ENCODE measurements around the gene P2RX6. TPM values are rescaled to one million over a fixed set of nuclear protein-coding genes. Genes with fewer than 3 reads are reported as not detected.
A peak's percentile ranks its signal among the peaks of the same experiment; 100 is the strongest.

Gene P2RX6
- total and polyA plus RNA-seq, 9 of the 15 experiments (the other 6 are each of a cell fraction or from before 2014, with no cell fraction given) = 0.01 to 3.9 (median 1.5) TPM; not detected in 1

DNA sequence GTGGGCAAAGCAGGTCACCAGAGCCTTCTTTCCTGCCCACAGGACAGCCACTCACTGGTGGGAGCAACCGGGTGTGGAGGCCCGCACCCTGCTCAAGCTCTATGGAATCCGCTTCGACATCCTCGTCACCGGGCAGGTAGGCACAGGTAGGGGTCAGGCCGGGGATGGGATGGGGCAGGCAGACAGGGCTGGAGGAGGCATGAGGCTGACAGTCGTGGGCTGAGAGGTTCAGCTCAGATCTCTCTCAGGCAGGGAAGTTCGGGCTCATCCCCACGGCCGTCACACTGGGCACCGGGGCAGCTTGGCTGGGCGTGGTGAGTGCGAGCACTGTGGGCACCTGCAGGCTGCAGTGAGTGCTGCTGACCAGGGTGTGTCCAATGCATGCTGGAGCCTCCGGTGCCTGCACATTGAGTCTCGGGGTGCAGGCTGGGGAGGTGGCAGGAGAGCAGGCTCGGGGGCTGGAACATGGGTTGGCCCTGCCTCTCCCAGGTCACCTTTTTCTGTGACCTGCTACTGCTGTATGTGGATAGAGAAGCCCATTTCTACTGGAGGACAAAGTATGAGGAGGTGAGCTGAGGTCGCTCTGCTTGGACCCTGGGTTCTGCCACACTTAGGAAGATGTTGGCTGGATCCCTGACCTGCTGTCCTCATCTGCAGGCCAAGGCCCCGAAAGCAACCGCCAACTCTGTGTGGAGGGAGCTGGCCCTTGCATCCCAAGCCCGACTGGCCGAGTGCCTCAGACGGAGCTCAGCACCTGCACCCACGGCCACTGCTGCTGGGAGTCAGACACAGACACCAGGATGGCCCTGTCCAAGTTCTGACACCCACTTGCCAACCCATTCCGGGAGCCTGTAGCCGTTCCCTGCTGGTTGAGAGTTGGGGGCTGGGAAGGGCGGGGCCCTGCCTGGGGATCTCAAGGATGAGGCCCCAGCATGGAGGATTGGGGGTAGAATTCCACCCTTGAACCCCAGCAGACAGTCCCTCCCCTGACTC lies 11.1 kb downstream of the P2RX6 start (continued):
- TF ChIP-seq, protein P1, sequence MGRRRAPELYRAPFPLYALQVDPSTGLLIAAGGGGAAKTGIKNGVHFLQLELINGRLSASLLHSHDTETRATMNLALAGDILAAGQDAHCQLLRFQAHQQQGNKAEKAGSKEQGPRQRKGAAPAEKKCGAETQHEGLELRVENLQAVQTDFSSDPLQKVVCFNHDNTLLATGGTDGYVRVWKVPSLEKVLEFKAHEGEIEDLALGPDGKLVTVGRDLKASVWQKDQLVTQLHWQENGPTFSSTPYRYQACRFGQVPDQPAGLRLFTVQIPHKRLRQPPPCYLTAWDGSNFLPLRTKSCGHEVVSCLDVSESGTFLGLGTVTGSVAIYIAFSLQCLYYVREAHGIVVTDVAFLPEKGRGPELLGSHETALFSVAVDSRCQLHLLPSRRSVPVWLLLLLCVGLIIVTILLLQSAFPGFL (CRISPR knock-in tag; IDR thresholded peaks at IDR 0.05) = no peak
- TF ChIP-seq ZZZ3 (IDR thresholded peaks at IDR 0.05) (no peak), KLF10 (CRISPR knock-in tag; IDR thresholded peaks at IDR 0.05) (no peak), CXXC5 (CRISPR knock-in tag; IDR thresholded peaks at IDR 0.05) (no peak; the same call in 1 of the 2 replicates), MED1 (CRISPR knock-in tag; IDR thresholded peaks at IDR 0.05; ENCODE audit: borderline replicate concordance) (peak; percentile 43; the same call in 1 of the 2 replicates), SETDB1 (IDR thresholded peaks at IDR 0.05; ENCODE audit: low read length) (no peak), ZNF165 (CRISPR knock-in tag; IDR thresholded peaks at IDR 0.05; ENCODE audit: borderline replicate concordance) (peak; percentile 78; the same call in 1 of the 2 replicates), BCOR (IDR thresholded peaks at IDR 0.05) (no peak), ZNF184 (CRISPR knock-in tag; IDR thresholded peaks at IDR 0.05) (0 out of 2 replicates have a peak, but pooled peaks have one; percentile 53), SUPT5H (IDR thresholded peaks at IDR 0.05) (no peak), ZNF175 (CRISPR knock-in tag; IDR thresholded peaks at IDR 0.05; ENCODE audit: low read depth) (no peak), ZNF407 (IDR thresholded peaks at IDR 0.05; ENCODE audit: low read depth) (no peak)
- TF ChIP-seq, protein P2, sequence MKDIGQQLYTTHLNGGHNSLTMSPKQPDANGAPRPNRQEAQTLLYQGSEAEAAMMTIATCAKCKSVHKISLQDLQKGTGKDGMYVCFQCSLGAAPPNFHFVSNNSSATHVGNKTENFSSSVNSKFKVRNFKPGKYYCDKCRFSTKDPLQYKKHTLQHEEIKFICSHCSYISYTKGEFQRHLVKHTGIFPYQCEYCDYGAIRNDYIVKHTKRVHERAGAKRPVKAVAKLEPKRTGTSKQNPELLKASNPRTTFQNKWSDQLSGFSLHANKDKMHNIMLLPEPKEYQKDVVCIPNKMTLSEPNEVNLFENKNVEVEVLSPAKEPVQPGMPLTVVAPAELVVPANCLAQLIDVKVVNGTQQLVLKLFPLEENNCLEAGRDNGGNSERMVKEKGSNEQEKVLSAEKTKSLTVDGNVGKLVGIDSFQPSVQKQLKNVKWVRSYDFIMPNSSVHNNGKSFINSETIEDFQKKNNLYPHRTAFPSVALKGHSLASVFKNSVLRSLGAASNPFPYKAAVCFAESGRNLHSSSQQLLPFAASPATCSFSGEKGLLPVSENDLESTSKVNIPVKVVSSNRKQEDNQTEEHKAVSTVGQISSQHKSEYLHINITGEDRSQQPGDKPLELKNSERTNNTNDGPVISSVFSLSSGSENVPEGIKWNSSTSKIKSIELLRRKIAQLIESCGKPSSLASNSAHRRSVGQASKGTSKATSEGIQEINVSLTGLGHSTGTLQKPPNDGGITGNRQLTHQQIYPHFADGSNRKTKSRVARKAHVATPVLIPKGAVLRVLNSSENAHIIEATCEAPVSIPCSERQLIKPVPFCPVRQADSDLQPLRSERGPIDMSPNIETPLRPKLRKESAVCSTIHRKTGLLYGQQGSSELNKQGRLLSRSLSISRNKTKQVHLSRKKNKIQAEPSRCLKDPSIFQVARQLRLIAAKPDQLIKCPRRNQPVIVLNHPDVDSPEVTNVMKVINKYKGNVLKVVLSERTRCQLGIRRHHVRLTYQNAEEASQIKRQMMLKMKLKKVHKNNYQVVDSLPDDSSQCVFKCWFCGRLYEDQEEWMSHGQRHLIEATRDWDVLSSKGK (CRISPR knock-in tag; IDR thresholded peaks at IDR 0.05) = no peak

Data from K562 (cell line).